IPS-11a (cell line): ENCODE data around the gene SAMD1.

Source experiments
- H3K4me3 ChIP-seq: one replicate; pipeline ENCODE4 v1.5.1; 2013; ENCODE audit warnings: low read depth, low read length, control low read depth

The SAMD1 gene

GRCh38 chr19:14090509-14091080 is at the start of gene SAMD1:
Gene SAMD1 (minus strand): TSS chr19:14090751.
- H3K4me3 ChIP-seq = peak within 1 kb of the TSS; percentile 55

- H3K4me3 ChIP-seq = no peak overlapping the region
These were observed 49.4 kb upstream of the SAMD1 start for GRCh38 chr19:14139944-14140343.

GRCh38 chr19:14138576-14139265 is 48.2 kb upstream of the SAMD1 start:
- H3K4me3 ChIP-seq = no peak overlapping the region

GRCh38 chr19:14136509-14137281 is 46.1 kb upstream of the SAMD1 start, which contains the start of gene ASF1B:
Gene ASF1B (minus strand): TSS chr19:14136589. CDS start chr19:14136456, 133 bp downstream.
- peak within 1 kb of the TSS; percentile 53 for H3K4me3 ChIP-seq

DNA sequence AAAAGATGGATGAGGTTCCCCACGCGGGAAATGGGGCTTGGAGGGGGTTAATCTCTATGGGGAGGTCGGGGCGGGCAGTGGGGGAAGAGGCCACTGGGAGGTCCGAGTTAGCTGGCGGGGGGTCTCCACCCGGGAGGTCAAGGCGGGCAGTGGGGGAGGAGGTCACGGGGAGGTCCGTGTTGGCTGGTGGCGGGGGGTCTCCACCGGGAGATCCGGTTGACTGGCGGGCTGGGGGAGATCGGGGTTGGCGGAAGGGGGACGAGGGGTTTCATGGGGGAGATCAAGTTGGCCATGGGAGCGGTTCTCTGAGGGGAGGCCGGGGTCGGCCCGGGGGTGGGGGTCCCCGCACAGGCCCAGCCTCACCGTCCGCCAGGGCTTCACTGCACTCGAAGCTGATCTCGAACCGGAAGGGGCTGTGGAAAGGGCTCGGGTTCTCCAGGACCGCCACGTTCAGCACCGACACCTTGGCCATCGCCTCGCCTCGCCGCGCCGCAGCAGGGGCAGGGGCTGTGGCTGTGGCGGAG is 45.5 kb upstream of the SAMD1 start:
- H3K4me3 ChIP-seq = peak overlapping the region; percentile 53

- H3K4me3 ChIP-seq = peak overlapping the region; percentile 53
These were observed 44.8 kb upstream of the SAMD1 start for GRCh38 chr19:14135355-14135754.

DNA sequence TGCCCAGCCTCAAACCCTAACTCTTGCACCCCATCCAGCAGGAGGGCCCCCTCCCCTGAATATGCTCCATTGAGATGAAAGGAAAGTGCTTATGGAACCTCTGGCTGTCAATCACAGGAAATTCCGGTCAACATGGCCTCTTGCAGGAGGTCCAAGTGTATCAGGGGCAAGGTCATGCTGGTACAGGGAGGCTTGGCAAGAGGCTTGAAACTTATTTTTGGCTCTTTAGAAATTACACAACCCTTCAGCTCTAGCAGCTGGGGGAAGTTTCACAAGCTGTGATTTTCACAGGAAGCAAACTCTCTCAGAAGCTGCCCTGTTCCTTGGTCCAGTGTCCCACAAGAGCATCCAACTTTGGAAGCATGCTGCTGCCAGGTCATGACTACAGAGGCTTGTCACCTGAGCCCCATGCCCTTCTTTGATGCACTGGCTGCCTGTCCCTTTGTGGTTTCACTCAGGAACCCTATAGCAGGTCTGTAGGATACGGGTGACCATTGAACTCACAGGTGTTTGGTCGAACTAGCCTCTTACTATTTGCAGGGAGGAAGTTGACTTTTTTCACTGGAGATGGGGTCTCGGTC is 37.5 kb upstream of the SAMD1 start:
- no peak overlapping the region for H3K4me3 ChIP-seq

- H3K4me3 ChIP-seq = no peak overlapping the region
These were observed 36.6 kb upstream of the SAMD1 start for GRCh38 chr19:14127176-14127575.

DNA sequence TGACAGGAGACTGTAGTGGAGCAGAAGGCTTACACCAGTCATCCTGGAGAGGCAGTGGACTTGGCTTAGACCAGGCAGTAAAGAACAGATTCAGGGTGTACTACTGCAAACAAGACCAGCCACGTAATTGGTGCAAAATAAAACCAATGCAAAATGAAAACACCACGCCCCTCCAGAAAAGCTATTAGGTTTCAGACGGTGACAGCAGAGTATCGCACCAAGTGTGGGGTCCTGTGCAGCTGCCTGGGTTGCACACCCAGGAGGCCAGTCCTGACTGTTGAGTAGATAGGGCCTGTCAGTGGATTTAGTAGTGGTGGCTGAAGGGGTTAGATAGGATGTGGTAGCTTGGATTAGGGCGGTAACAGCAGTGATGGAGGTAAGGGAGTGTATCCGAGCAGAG is 32.4 kb upstream of the SAMD1 start:
- H3K4me3 ChIP-seq = no peak overlapping the region

DNA sequence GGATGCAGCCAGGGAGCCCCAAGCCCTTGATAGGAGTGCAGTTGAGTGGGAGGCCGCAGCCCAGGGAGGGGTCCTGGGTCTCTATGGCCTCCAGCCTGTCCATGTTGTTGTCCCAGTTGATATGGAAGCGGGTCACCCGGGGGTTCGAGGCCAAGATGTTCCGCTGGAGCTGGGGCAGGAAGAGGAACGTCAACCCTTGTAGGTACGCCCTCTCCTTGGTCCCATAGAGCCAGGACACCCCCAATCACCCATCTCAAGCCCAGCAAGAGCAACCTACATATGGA is 29.9 kb upstream of the SAMD1 start:
- H3K4me3 ChIP-seq = no peak overlapping the region

DNA sequence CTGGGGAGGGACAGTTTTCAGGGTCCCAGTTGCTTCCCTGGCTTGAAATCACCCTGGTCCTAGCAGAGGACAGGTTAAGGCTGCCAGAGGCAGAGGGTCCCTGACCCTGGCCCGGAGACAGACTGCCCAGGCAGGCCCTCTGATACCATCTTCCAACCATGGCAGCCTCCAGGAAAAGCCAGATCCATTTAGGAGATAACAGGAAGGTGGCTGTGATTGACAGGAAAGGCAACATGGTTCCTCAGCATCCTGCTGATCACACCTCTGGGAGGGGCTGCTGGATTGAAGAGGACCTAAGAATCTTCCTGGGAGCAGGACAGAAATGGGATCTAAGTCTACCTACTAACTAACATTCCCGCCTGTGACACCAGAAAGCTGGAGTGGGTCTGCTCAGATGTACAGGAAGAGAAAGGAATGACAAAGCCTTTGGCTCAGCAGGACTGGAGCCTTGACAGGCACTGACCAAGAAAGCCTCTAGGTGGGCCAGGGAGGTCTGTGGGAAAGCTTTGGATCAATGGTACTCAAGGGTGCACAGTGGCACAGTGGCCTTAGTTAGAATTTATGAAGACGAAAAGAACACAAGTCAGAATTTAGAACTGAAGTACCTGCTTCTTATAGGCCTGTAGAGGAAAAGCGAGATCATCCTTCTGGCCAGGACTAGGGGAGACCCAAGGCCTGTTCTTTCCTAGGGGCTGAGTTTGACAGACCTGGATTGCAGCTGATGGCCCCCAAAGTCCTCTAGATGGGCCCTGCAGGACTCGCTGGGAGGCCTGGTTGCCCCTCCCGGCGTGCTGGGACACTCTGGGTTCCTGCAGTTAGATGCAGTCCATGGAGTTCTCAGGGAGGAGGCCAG is 29.3 kb upstream of the SAMD1 start:
- H3K4me3 ChIP-seq = no peak overlapping the region

DNA sequence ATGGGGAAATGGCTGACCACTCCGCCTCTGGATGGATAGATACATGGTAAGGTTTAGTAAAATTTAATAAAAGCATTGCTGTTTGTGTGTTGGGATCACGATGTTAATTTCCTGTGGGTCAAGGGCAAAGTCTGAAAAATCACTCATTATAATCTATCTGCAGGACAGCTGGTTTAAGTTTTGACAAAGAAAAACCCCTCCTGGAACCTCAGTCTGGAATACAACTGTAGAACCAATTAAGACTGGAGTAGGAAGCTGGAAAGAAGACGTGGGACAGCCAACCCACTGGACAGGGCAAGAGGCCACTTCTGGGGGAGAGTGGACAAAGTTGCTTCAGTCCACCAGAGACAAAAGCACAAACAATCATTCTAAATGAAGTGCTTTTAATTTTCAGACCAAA is 28.6 kb upstream of the SAMD1 start:
- no peak overlapping the region for H3K4me3 ChIP-seq

GRCh38 chr19:14118165-14119051 is 27.9 kb upstream of the SAMD1 start:
- H3K4me3 ChIP-seq = peak overlapping the region; percentile 56

DNA sequence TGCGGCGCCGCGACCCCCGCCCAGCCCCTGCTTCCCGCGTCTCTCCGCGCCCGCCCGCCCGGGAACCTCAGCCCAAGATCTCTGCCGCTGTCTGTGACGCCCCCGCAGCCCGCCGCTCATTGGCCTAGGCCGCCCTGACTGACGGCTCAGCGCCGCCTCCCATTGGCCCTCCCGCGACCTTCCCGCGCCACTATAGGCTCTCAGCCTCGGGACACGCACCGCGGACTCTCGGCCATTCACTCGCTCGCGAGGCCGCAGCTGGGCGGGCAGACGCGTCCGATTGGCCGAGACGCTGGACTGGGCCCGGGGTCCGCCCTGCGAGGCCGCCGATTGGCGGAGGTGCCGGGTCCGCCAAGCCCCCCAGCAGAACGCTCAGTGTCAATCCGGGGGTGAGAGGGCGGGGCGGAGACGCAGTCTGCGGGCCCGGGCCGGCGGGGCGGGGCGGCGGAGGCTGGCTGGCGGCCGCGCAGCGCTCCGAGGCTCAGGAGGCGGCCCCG is 27.2 kb upstream of the SAMD1 start, which contains the start of gene PRKACA:
Gene PRKACA (minus strand): TSS at position 95 of the 497 bp plus-strand sequence. CDS start 215 bp downstream, outside the sequence.
- peak within 1 kb of the TSS; percentile 56 for H3K4me3 ChIP-seq

- H3K4me3 ChIP-seq = peak overlapping the region; percentile 46
These were observed 26.5 kb upstream of the SAMD1 start for GRCh38 chr19:14116918-14117578.

- no peak overlapping the region for H3K4me3 ChIP-seq
These were observed 26.0 kb upstream of the SAMD1 start for GRCh38 chr19:14116525-14116917.

DNA sequence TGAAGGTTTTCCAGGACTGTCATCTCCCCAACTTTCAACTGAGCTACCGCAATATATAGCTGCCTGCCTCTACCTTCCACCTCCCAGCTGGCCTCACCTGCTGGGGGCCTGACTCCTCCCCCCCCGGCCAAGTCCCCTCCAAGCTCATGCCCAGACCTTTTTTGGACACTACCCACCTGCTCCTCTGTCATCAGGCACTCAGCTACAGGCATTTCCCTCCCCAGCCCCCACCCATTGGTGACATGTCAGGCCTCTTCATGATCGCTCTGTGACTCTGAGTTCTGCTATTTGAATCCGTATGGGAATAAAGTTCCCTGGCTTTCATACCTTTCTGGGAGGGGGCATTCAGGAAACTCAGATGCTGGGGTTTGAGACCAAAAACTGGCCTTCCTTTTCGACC is 25.2 kb upstream of the SAMD1 start:
- H3K4me3 ChIP-seq = no peak overlapping the region

DNA sequence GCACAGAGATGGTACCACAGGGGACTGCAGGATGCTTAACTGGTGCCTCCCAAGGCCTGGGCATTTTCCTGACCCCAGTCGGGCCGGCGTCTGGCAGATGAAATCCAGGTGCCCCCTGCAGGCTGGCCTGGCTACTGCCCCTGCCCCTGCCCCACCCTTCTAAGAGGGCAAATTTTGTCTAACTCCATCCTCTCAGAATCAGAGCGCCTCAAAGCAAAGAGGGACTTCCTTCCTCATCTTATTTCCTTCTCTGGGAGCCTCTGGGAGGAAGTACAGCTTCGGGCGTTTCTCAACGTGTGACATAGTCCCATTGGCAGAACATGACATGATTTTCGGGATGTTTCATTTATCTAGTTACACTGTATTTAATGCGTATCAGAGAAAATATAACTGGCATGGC is 24.3 kb upstream of the SAMD1 start:
- H3K4me3 ChIP-seq = no peak overlapping the region

DNA sequence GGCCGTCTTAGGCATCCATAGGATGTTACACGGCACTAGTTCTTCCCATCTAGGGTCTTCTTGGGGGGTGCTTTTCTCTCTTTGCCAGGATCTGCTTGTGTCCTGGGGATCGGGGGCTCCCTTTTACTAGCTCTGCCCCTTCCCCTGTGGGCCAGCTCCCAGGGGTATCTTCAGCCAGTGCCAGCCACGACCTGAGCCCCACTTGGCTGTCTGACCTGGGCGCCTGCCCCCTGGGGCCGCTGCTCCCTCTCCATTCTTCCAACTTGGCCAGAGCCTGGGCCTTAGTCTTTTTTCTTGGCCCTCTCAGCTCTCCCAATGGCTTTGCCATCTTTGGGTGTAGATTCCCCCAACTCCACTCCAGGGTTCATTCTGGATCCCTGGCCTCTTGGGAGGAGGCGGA is 23.9 kb upstream of the SAMD1 start:
- H3K4me3 ChIP-seq = no peak overlapping the region
